Choroid plexus epithelial cell (primary cell): ENCODE measurements around the gene OCA2.

Experiments
- DNase-seq: peaks from one replicate; pipeline ENCODE4 v3.0.0-alpha.2; 2010; ENCODE audit warnings: low read depth
- H3K4me3 ChIP-seq: 2 replicates; pipeline ENCODE4 v1.5.1; 2011; ENCODE audit warnings: low read depth, mild to moderate bottlenecking, control low read depth, low read length, moderate library complexity
- TF ChIP-seq, protein P1 (sequence below): conservative IDR thresholded peaks from 2 replicates; pipeline ENCODE4 v1.5.1; 2011; ENCODE audit warnings: low read depth, mild to moderate bottlenecking, control low read depth, inconsistent platforms, low read length, moderate library complexity

OCA2 gene

DNA sequence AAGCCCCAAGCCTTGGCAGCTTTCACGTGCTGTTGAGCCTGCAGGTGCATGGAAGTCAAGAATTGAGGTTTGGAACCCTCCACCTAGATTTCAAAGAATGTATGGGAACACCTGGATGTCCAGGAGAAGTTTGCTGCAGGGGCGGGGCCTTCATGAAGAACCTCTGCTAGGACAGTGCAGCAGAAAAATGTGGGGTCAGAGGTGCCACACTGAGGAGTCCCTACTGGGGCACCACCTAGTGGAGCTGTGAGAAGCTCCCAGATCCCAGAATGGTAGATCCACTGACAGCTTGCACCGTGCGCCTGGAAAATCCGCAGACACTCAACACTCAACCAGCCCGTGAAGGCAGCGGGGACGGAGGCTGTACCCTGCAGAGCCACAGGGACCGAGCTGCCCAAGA, 201.6 kb downstream of the OCA2 start:
- DNase-seq = no peak
- TF ChIP-seq, protein P1, sequence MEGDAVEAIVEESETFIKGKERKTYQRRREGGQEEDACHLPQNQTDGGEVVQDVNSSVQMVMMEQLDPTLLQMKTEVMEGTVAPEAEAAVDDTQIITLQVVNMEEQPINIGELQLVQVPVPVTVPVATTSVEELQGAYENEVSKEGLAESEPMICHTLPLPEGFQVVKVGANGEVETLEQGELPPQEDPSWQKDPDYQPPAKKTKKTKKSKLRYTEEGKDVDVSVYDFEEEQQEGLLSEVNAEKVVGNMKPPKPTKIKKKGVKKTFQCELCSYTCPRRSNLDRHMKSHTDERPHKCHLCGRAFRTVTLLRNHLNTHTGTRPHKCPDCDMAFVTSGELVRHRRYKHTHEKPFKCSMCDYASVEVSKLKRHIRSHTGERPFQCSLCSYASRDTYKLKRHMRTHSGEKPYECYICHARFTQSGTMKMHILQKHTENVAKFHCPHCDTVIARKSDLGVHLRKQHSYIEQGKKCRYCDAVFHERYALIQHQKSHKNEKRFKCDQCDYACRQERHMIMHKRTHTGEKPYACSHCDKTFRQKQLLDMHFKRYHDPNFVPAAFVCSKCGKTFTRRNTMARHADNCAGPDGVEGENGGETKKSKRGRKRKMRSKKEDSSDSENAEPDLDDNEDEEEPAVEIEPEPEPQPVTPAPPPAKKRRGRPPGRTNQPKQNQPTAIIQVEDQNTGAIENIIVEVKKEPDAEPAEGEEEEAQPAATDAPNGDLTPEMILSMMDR = no peak
- no peak overlapping the region for H3K4me3 ChIP-seq

DNA sequence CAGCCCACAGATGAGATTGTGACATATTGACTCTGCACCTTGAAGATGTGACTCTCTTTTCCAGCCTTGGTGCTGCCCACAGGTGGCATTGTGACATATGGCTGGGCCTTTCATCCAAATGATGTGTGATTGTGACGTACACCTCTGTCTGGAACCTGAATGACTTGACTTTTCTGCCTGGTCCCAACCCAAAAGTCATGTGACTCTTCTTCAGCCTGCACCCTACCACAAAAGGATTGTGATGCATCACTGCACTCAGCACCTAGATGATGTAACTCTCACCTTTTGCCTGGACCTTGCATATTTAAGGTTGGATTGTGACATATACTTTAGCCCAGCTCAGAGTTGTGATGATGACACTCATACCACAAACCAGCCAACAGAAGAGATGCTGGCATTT, 204.5 kb downstream of the OCA2 start:
- H3K4me3 ChIP-seq = no peak overlapping the region
- no peak for DNase-seq
- TF ChIP-seq, protein P1 = no peak

DNA sequence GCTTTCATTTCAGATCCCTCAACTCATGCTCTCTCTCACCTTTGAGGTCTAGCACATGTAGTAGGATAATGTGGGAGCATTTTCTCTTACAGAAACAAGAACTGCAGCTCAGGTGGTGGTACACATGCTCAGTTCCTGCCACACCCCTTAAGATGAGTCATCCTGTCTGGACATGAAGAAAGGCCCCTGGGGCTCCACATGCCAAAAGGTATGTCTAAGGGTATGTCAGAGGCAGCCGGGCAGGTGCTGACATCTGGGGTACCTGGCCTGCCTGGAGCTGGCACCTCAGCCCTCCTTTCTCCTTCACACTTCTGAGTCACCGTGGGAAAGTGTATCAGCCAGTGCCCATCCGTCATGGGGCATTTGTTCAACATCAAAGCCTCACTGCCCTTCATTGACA, 209.9 kb downstream of the OCA2 start:
- no peak for DNase-seq
- H3K4me3 ChIP-seq = no peak overlapping the region
- TF ChIP-seq, protein P1 = no peak

DNA sequence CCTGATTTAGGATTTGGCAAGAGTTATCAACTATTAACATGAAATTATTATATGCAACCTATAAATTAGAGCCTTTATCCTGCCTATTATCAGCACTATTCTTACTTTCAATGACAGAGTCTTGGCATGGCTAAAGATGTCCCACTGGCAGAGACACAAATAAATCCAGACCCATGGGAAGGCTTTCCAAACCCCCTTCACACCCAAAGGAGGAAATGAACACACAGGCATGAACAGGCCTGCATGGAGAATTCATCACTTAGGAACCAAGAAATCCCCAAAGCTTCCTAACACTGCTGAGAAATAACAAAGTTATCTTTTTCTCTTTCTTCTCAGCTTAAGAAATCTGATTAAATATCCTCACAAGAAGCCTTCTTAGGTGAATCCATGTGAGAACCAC, 213.9 kb downstream of the OCA2 start:
- TF ChIP-seq, protein P1 = no peak
- no peak overlapping the region for H3K4me3 ChIP-seq
- DNase-seq = no peak

DNA sequence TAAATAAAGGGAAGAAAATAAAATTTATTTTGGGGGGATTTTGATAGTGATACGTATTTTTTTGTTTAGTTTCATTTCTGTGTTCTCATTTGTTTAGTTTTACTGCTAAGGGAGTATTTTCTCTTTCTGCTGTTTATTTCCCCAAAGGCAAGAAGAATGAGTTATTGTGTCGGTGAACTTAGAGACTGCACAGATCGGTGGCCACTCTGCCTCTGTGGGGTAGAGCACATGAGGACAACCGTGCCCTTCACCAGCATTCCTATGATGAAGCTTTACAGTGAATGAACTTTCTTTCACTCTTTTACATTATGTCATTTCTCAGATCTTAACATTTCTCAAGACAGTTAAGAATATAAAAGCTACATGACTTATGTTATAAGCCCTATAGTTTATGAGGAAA, 214.4 kb downstream of the OCA2 start:
- no peak overlapping the region for H3K4me3 ChIP-seq
- DNase-seq = no peak
- TF ChIP-seq, protein P1 = no peak

DNA sequence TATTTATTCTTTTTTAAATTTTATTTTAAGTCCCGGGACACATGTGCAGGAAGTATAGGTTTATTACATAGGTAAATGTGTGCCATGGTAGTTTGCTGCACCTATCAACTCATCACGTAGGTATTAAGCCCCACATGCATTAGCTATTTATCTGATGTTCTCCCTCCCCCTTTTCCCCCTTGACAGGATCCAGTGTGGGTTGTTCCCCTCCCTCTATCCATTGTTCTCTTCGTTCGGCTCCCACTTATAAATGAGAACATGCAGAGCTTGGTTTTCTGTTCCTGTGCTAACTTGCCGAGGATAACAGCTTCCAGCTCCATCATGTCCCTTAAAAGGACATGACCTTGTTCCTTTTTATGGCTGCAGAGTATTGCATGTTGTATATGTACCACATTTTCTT, 220.3 kb downstream of the OCA2 start:
- TF ChIP-seq, protein P1 = no peak
- no peak for DNase-seq
- H3K4me3 ChIP-seq = no peak overlapping the region

DNA sequence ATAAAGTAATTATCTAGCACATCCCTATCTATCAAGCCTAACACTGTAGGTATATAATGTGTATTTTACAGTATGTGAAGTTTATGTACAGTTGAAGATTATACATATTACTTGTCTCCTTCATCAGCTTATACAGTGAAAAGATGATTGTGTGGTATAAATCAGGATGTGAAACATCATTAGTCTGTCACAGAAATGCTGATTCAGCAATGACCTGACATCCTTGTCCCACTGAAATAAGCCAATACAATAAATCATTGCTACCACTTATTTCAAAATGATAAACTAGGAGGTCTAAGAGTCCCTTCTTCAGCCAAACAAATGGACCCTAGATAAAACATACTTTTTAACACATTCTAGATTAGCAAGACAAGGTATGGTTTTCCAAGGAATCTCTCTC, 225.3 kb downstream of the OCA2 start:
- H3K4me3 ChIP-seq = no peak overlapping the region
- TF ChIP-seq, protein P1 = no peak
- no peak for DNase-seq
